Measurements from ENCODE around the gene PRIMA1.

The PRIMA1 gene

DNA sequence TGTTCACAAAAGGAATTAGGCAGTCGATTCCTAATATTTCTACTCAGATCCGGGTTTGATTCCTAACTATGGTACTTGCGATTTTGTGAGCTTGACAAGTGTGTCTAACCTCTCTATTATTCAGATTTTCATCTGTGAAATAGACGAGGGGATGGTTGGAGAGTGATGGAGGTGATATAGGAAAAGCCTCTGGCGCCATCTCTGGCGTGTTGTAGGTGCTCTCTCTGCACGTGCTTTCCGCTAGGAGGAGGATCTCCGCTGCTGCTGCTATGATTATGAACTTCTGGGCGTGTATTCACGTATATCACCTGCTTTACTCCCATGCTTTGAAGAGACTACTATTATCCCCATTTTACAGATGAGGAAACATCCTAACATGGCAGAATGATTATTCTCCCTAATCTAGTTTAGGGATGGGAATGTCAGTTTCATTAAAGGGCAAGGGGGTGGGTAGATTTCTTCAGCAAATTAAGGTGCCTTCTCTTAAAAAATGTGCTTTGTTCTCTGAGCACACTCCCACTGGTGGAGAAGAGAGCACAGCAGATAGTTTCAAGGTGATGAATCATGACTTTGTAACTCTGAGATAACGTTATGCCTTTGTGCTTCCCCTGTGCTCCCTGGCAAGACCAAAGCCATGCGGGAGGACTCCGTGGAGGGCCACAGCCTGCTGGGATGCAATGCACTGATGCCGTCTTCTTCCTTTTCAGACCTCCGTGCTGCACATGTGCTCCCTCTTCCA lies 97.1 kb downstream of the PRIMA1 start:
- H3K4me3 ChIP-seq (ENCODE audit: low read depth, low read length), result no peak overlapping the region
- TF ChIP-seq, protein P1, sequence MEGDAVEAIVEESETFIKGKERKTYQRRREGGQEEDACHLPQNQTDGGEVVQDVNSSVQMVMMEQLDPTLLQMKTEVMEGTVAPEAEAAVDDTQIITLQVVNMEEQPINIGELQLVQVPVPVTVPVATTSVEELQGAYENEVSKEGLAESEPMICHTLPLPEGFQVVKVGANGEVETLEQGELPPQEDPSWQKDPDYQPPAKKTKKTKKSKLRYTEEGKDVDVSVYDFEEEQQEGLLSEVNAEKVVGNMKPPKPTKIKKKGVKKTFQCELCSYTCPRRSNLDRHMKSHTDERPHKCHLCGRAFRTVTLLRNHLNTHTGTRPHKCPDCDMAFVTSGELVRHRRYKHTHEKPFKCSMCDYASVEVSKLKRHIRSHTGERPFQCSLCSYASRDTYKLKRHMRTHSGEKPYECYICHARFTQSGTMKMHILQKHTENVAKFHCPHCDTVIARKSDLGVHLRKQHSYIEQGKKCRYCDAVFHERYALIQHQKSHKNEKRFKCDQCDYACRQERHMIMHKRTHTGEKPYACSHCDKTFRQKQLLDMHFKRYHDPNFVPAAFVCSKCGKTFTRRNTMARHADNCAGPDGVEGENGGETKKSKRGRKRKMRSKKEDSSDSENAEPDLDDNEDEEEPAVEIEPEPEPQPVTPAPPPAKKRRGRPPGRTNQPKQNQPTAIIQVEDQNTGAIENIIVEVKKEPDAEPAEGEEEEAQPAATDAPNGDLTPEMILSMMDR (IDR thresholded peaks at IDR 0.05; ENCODE audit: borderline replicate concordance, insufficient read depth, low read depth, low read length), result no peak

- TF ChIP-seq, protein P1 (IDR thresholded peaks at IDR 0.05; ENCODE audit: borderline replicate concordance, insufficient read depth, low read depth, low read length), result no peak
- no peak overlapping the region for H3K4me3 ChIP-seq (ENCODE audit: low read depth, low read length)
Observed at GRCh38 chr14:93690146-93690545, 98.1 kb downstream of the PRIMA1 start.

DNA sequence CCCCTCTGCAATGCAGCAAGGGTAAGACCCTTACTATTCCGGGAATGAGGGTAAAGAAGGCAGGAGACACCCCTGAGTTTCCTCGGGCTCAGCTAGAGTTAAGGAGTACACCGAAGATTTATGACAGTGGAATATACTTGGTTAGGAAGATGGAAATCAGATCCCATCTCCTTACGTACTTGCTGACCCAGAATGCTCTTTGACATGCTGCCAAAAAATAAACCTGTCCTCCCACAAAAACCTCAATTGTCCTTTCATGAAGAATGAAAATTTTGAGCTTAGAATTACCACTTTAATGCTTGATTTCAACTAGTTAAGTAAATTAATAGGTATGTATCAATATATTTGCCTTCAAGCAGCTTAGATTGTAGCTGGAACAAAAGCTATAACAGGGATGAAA lies 99.5 kb downstream of the PRIMA1 start:
- TF ChIP-seq, protein P1 (IDR thresholded peaks at IDR 0.05; ENCODE audit: borderline replicate concordance, insufficient read depth, low read depth, low read length), result no peak
- H3K4me3 ChIP-seq (ENCODE audit: low read depth, low read length), result no peak overlapping the region

GRCh38 chr14:93688239-93688666 lies 100.0 kb downstream of the PRIMA1 start:
- no peak overlapping the region for H3K4me3 ChIP-seq (ENCODE audit: low read depth, low read length)
- TF ChIP-seq, protein P1 (IDR thresholded peaks at IDR 0.05; ENCODE audit: borderline replicate concordance, insufficient read depth, low read depth, low read length), result no peak

GRCh38 chr14:93686268-93686667 lies 102.0 kb downstream of the PRIMA1 start:
- TF ChIP-seq, protein P1 (IDR thresholded peaks at IDR 0.05; ENCODE audit: borderline replicate concordance, insufficient read depth, low read depth, low read length), result no peak
- H3K4me3 ChIP-seq (ENCODE audit: low read depth, low read length), result no peak overlapping the region

GRCh38 chr14:93685121-93685895 lies 103.0 kb downstream of the PRIMA1 start:
- H3K4me3 ChIP-seq (ENCODE audit: low read depth, low read length), result no peak overlapping the region
- TF ChIP-seq, protein P1 (IDR thresholded peaks at IDR 0.05; ENCODE audit: borderline replicate concordance, insufficient read depth, low read depth, low read length), result no peak
